ENCODE results near the gene EBF3. TPM values are rescaled to one million over a fixed set of nuclear protein-coding genes. Genes with fewer than 3 reads are reported as not detected.

Gene EBF3
- total RNA-seq, 1 donor from 2014 or later = 0.26 TPM

- TF ChIP-seq CTCF (IDR thresholded peaks at IDR 0.05; ENCODE audit: insufficient read depth, low read length, severe bottlenecking) = no peak
- no peak for FAIRE-seq
- no peaks in the 10 kb centered on the region for H3K36me3 ChIP-seq (ENCODE audit: control insufficient read depth, insufficient read depth, low read length)
Measured at GRCh38 chr10:129825221-129825620, 138.9 kb downstream of the EBF3 start.

DNA sequence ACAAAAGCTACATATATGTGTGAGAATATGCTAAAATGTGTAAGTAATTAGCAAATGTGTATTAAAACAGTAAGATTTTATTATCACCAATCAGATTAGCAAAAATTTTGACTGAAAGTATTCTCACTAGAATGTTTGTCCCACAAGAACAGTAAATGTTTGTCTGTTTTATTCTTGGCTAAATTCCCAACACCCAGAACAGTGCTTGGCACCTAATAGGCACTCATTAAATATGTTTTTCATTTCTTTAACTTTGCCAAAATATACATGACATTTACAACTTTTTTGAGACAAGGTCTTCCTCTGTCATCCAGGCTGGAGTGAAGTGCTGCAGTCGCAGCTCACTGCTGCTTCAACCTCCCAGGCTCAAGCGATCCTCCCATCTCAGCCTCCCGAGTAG, 143.6 kb downstream of the EBF3 start:
- no peak overlapping the region for H3K4me3 ChIP-seq (ENCODE audit: low read depth, low read length)
- DNase-seq (ENCODE audit: low read depth) = no peak
- FAIRE-seq = no peak
- H3K27me3 ChIP-seq (ENCODE audit: control insufficient read depth, insufficient read depth, low read length) = no peaks in the 10 kb centered on the region
- no peaks in the 10 kb centered on the region for H3K36me3 ChIP-seq (ENCODE audit: control insufficient read depth, insufficient read depth, low read length)
- no peak for TF ChIP-seq CTCF (IDR thresholded peaks at IDR 0.05; ENCODE audit: insufficient read depth, low read length, severe bottlenecking)

More at GRCh38 chr10:129825221-129825620, 138.9 kb downstream of the EBF3 start:
- Histone ChIP-seq H3K27me3 (ENCODE audit: control insufficient read depth, insufficient read depth, low read length) (no peaks in the 10 kb centered on the region), H3K4me3 (ENCODE audit: low read depth, low read length) (no peak overlapping the region)
- no peak for DNase-seq (ENCODE audit: low read depth)

GRCh38 chr10:129816656-129817045, 147.4 kb downstream of the EBF3 start:
- TF ChIP-seq CTCF (IDR thresholded peaks at IDR 0.05; ENCODE audit: insufficient read depth, low read length, severe bottlenecking) = no peak
- FAIRE-seq (no peak), DNase-seq (ENCODE audit: low read depth) (no peak)
- Histone ChIP-seq H3K4me3 (ENCODE audit: low read depth, low read length) (no peak overlapping the region), H3K27me3 (ENCODE audit: control insufficient read depth, insufficient read depth, low read length) (no peaks in the 10 kb centered on the region), H3K36me3 (ENCODE audit: control insufficient read depth, insufficient read depth, low read length) (no peaks in the 10 kb centered on the region)

DNA sequence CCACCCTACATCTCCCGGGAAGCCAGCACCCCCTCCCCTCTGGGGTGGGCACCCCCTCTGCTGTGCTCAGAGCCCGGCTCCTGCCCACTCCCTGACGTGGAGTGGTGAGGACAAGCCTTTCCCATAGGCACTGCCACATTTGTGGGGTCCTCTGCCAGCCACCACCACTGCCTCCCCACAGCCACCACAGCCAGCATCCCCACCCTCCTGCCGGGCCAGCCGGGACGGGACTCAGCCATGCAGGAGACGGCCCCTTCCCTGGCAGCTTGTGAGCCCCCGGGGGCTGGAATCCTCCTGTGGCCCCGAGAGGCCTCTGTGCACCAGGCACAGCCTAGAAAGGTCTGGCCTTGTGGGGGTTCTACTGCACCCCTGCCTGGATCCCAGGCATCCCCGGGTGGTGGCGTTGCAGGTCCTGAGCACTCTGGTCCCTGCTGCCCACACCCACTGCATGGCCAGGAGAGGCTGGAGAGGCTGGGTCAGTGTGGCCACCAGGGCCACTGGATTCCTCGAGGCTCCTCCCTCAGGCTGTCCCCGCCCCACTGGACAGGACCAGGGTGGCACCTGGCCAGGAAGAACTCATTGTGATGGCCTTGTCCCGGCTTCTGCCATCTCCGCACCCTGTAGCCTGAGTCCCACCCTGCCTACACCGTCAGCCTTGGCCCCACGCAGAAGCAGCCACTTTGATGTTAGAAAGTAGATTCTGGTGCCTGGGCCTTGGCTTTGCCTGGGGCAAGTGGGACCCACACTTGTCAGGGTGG, 148.0 kb downstream of the EBF3 start:
- FAIRE-seq = no peak
- no peaks in the 10 kb centered on the region for H3K27me3 ChIP-seq (ENCODE audit: control insufficient read depth, insufficient read depth, low read length)
- no peak for DNase-seq (ENCODE audit: low read depth)
- no peak for TF ChIP-seq CTCF (IDR thresholded peaks at IDR 0.05; ENCODE audit: insufficient read depth, low read length, severe bottlenecking)
- H3K4me3 ChIP-seq (ENCODE audit: low read depth, low read length) = no peak overlapping the region
- H3K36me3 ChIP-seq (ENCODE audit: control insufficient read depth, insufficient read depth, low read length) = no peaks in the 10 kb centered on the region

DNA sequence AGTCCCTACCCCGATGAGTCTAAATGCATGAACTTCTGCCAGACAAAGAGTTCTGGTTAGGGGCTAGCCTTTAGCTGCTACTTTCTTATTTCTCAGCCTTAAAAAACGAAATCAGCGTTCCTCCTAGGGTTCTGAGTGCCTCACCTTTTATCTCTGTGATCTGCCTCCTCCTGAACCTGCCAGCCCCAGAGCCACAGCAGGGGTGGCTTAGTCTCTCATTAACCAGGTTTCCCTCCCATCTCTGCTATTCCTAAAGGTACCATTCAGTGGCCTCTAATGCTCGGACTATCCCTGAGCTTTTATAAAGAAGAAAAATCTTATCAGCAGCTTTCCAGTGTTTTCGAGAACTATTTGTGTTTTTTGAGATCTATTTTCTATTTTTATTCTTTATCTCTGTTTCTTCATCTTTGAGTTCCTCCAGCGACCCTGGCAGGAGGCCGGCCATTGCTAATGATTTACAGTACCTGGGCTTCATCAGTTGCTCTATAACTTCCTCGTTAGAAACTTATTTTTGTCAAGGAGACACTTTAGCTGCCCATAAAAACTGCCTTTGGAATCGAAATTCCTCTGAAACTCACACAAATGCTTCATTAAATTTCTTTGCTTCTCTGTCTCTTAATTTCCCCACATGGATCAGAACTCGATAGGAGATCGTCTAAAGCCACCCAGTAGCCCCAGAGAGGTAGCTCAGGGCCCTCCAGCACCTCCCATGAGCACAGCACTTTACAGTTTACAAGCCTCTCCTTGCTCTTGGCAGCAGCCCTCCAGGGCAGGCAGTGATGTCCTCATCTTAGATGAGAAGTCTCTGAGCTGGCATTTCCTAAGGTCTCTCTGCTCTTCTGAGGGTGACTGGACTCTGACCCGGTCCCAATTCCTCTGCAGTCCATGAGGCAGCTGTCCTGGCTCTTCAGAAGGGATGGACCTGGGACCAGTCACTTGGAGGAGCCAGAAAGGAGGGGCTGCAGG, 149.1 kb downstream of the EBF3 start:
- FAIRE-seq = no peak
- Histone ChIP-seq H3K27me3 (ENCODE audit: control insufficient read depth, insufficient read depth, low read length) (no peaks in the 10 kb centered on the region), H3K36me3 (ENCODE audit: control insufficient read depth, insufficient read depth, low read length) (no peaks in the 10 kb centered on the region), H3K4me3 (ENCODE audit: low read depth, low read length) (no peak overlapping the region)
- TF ChIP-seq CTCF (IDR thresholded peaks at IDR 0.05; ENCODE audit: insufficient read depth, low read length, severe bottlenecking) = no peak
- DNase-seq (ENCODE audit: low read depth) = no peak

Measured in bronchial epithelial cell (primary cell).